ENCODE data around the gene PRKCZ.

PRKCZ gene

GRCh38 chr1:2049718-2050431 lies at the start of gene PRKCZ:
TSS of gene PRKCZ (plus strand) at chr1:2050411. CDS start at chr1:2050631, 220 bp downstream.
- Histone ChIP-seq H3K9ac (ENCODE audit: low read length) (peak within 1 kb of the TSS; percentile 80), H3K36me3 (ENCODE audit: control insufficient read depth, insufficient read depth, low read length) (no peaks in the 10 kb centered on the region), H3K27ac (ENCODE audit: low read depth, low read length) (peak within 1 kb of the TSS; percentile 63; the same call in 1 of the 2 replicates), H3K4me1 (ENCODE audit: control insufficient read depth, insufficient read depth, low read length) (peaks cover 38% of the 10 kb centered on the region), H3K9me3 (ENCODE audit: control insufficient read depth, insufficient read depth, low read depth, low read length) (no peaks in the 10 kb centered on the region), H3K27me3 (ENCODE audit: control insufficient read depth, insufficient read depth, low read length) (peaks cover 57% of the 10 kb centered on the region), H3K4me3 (ENCODE audit: low read depth, low read length) (peak within 1 kb of the TSS; percentile 85)

- Histone ChIP-seq H3K4me3 (ENCODE audit: low read depth, low read length) (no peak overlapping the region), H3K9me3 (ENCODE audit: control insufficient read depth, insufficient read depth, low read depth, low read length) (no peaks in the 10 kb centered on the region), H3K27ac (ENCODE audit: low read depth, low read length) (no peak overlapping the region), H3K27me3 (ENCODE audit: control insufficient read depth, insufficient read depth, low read length) (no peaks in the 10 kb centered on the region), H3K9ac (ENCODE audit: low read length) (no peak overlapping the region), H3K36me3 (ENCODE audit: control insufficient read depth, insufficient read depth, low read length) (no peaks in the 10 kb centered on the region), H3K4me1 (ENCODE audit: control insufficient read depth, insufficient read depth, low read length) (peaks cover 8% of the 10 kb centered on the region; the same call in 1 of the 2 replicates)
These were observed 49.8 kb upstream of the PRKCZ start for GRCh38 chr1:2000432-2000831.

GRCh38 chr1:2000850-2001249 lies 49.4 kb upstream of the PRKCZ start:
- H3K27ac ChIP-seq (ENCODE audit: low read depth, low read length) = no peak overlapping the region
- no peaks in the 10 kb centered on the region for H3K27me3 ChIP-seq (ENCODE audit: control insufficient read depth, insufficient read depth, low read length)

GRCh38 chr1:2001773-2002411 lies 48.3 kb upstream of the PRKCZ start:
- H3K36me3 ChIP-seq (ENCODE audit: control insufficient read depth, insufficient read depth, low read length) = no peaks in the 10 kb centered on the region
- H3K4me1 ChIP-seq (ENCODE audit: control insufficient read depth, insufficient read depth, low read length) = peaks cover 8% of the 10 kb centered on the region; the same call in 1 of the 2 replicates
- H3K4me3 ChIP-seq (ENCODE audit: low read depth, low read length) = no peak overlapping the region
- H3K9ac ChIP-seq (ENCODE audit: low read length) = no peak overlapping the region
- H3K9me3 ChIP-seq (ENCODE audit: control insufficient read depth, insufficient read depth, low read depth, low read length) = no peaks in the 10 kb centered on the region
- no peak overlapping the region for H3K27ac ChIP-seq (ENCODE audit: low read depth, low read length)
- no peaks in the 10 kb centered on the region for H3K27me3 ChIP-seq (ENCODE audit: control insufficient read depth, insufficient read depth, low read length)

More at GRCh38 chr1:2000850-2001249, 49.4 kb upstream of the PRKCZ start:
- no peak overlapping the region for H3K9ac ChIP-seq (ENCODE audit: low read length)
- H3K36me3 ChIP-seq (ENCODE audit: control insufficient read depth, insufficient read depth, low read length) = no peaks in the 10 kb centered on the region
- H3K4me1 ChIP-seq (ENCODE audit: control insufficient read depth, insufficient read depth, low read length) = peaks cover 8% of the 10 kb centered on the region; the same call in 1 of the 2 replicates
- H3K9me3 ChIP-seq (ENCODE audit: control insufficient read depth, insufficient read depth, low read depth, low read length) = no peaks in the 10 kb centered on the region
- no peak overlapping the region for H3K4me3 ChIP-seq (ENCODE audit: low read depth, low read length)

GRCh38 chr1:2003541-2004131 lies 46.6 kb upstream of the PRKCZ start, which contains the start of gene CFAP74:
TSS of gene CFAP74 (minus strand) at chr1:2003786. CDS start at chr1:1990956, 12,830 bp downstream.
- H3K36me3 ChIP-seq (ENCODE audit: control insufficient read depth, insufficient read depth, low read length) = no peaks in the 10 kb centered on the region
- H3K27ac ChIP-seq (ENCODE audit: low read depth, low read length) = no peak within 1 kb of the TSS
- peak within 1 kb of the TSS; percentile 53 for H3K9ac ChIP-seq (ENCODE audit: low read length)
- peaks cover 8% of the 10 kb centered on the region; the same call in 1 of the 2 replicates for H3K4me1 ChIP-seq (ENCODE audit: control insufficient read depth, insufficient read depth, low read length)
- H3K27me3 ChIP-seq (ENCODE audit: control insufficient read depth, insufficient read depth, low read length) = no peaks in the 10 kb centered on the region
- no peaks in the 10 kb centered on the region for H3K9me3 ChIP-seq (ENCODE audit: control insufficient read depth, insufficient read depth, low read depth, low read length)
- H3K4me3 ChIP-seq (ENCODE audit: low read depth, low read length) = peak within 1 kb of the TSS; percentile 65

- Histone ChIP-seq H3K27me3 (ENCODE audit: control insufficient read depth, insufficient read depth, low read length) (no peaks in the 10 kb centered on the region), H3K9ac (ENCODE audit: low read length) (no peak overlapping the region), H3K9me3 (ENCODE audit: control insufficient read depth, insufficient read depth, low read depth, low read length) (no peaks in the 10 kb centered on the region), H3K4me1 (ENCODE audit: control insufficient read depth, insufficient read depth, low read length) (peaks cover 8% of the 10 kb centered on the region; the same call in 1 of the 2 replicates), H3K27ac (ENCODE audit: low read depth, low read length) (no peak overlapping the region), H3K36me3 (ENCODE audit: control insufficient read depth, insufficient read depth, low read length) (no peaks in the 10 kb centered on the region), H3K4me3 (ENCODE audit: low read depth, low read length) (no peak overlapping the region)
These were observed 45.4 kb upstream of the PRKCZ start for GRCh38 chr1:2004856-2005255.

- Histone ChIP-seq H3K9me3 (ENCODE audit: control insufficient read depth, insufficient read depth, low read depth, low read length) (no peaks in the 10 kb centered on the region), H3K36me3 (ENCODE audit: control insufficient read depth, insufficient read depth, low read length) (no peaks in the 10 kb centered on the region), H3K27ac (ENCODE audit: low read depth, low read length) (no peak overlapping the region), H3K4me3 (ENCODE audit: low read depth, low read length) (no peak overlapping the region), H3K4me1 (ENCODE audit: control insufficient read depth, insufficient read depth, low read length) (no peaks in the 10 kb centered on the region), H3K27me3 (ENCODE audit: control insufficient read depth, insufficient read depth, low read length) (no peaks in the 10 kb centered on the region; the same call in 1 of the 2 replicates), H3K9ac (ENCODE audit: low read length) (no peak overlapping the region)
These were observed 40.8 kb upstream of the PRKCZ start for GRCh38 chr1:2009101-2010053.

GRCh38 chr1:2014181-2014580 lies 36.0 kb upstream of the PRKCZ start:
- H3K4me3 ChIP-seq (ENCODE audit: low read depth, low read length) = no peak overlapping the region
- H3K27me3 ChIP-seq (ENCODE audit: control insufficient read depth, insufficient read depth, low read length) = peaks cover 25% of the 10 kb centered on the region
- no peak overlapping the region for H3K9ac ChIP-seq (ENCODE audit: low read length)
- peaks cover 11% of the 10 kb centered on the region for H3K4me1 ChIP-seq (ENCODE audit: control insufficient read depth, insufficient read depth, low read length)
- no peak overlapping the region for H3K27ac ChIP-seq (ENCODE audit: low read depth, low read length)
- no peaks in the 10 kb centered on the region for H3K36me3 ChIP-seq (ENCODE audit: control insufficient read depth, insufficient read depth, low read length)
- no peaks in the 10 kb centered on the region for H3K9me3 ChIP-seq (ENCODE audit: control insufficient read depth, insufficient read depth, low read depth, low read length)

GRCh38 chr1:2014741-2015735 lies 35.2 kb upstream of the PRKCZ start:
- Histone ChIP-seq H3K4me1 (ENCODE audit: control insufficient read depth, insufficient read depth, low read length) (peaks cover 11% of the 10 kb centered on the region), H3K4me3 (ENCODE audit: low read depth, low read length) (no peak overlapping the region), H3K9ac (ENCODE audit: low read length) (no peak overlapping the region), H3K36me3 (ENCODE audit: control insufficient read depth, insufficient read depth, low read length) (no peaks in the 10 kb centered on the region), H3K27me3 (ENCODE audit: control insufficient read depth, insufficient read depth, low read length) (peaks cover 31% of the 10 kb centered on the region), H3K9me3 (ENCODE audit: control insufficient read depth, insufficient read depth, low read depth, low read length) (no peaks in the 10 kb centered on the region), H3K27ac (ENCODE audit: low read depth, low read length) (no peak overlapping the region)
